ENCODE results near the gene MDH1B.
"Not testable (repeated sequence)": the region's sequence is repeated elsewhere in the genome, so short reads cannot be mapped to it uniquely, and the experiment has no call there.

Gene MDH1B

GRCh38 chr2:206765242-206766056, at the start of gene MDH1B, which contains the start of gene FASTKD2:
MDH1B (minus strand) TSS chr2:206765328; CDS start chr2:206765271, 57 bp downstream.
FASTKD2 (plus strand) TSS chr2:206765606; CDS start chr2:206766694, 1,088 bp downstream.
- DNase-seq (ENCODE audit: low read depth), result peak; percentile 81
- no peak for TF ChIP-seq CTCF (IDR thresholded peaks at IDR 0.05; ENCODE audit: control insufficient read depth, insufficient read depth, low read depth, low read length, missing control alignments)
- H3K4me3 ChIP-seq (ENCODE audit: control insufficient read depth, low read depth, low read length), result peak within 1 kb of the TSS; percentile 55

- DNase-seq (ENCODE audit: low read depth), result no peak
- TF ChIP-seq CTCF (IDR thresholded peaks at IDR 0.05; ENCODE audit: control insufficient read depth, insufficient read depth, low read depth, low read length, missing control alignments), result no peak
- H3K4me3 ChIP-seq (ENCODE audit: control insufficient read depth, low read depth, low read length), result no peak overlapping the region
These were observed 49.4 kb upstream of the MDH1B start for GRCh38 chr2:206814498-206814897.

GRCh38 chr2:206812471-206812870, 47.3 kb upstream of the MDH1B start:
- not testable (repeated sequence) for H3K4me3 ChIP-seq (ENCODE audit: control insufficient read depth, low read depth, low read length)

GRCh38 chr2:206807624-206808023, 42.5 kb upstream of the MDH1B start:
- not testable (repeated sequence) for DNase-seq (ENCODE audit: low read depth); H3K4me3 ChIP-seq (ENCODE audit: control insufficient read depth, low read depth, low read length)

More at GRCh38 chr2:206812471-206812870, 47.3 kb upstream of the MDH1B start:
- not testable (repeated sequence) for DNase-seq (ENCODE audit: low read depth)

GRCh38 chr2:206805887-206806607, 40.9 kb upstream of the MDH1B start:
- TF ChIP-seq CTCF (IDR thresholded peaks at IDR 0.05; ENCODE audit: control insufficient read depth, insufficient read depth, low read depth, low read length, missing control alignments), result no peak
- no peak overlapping the region for H3K4me3 ChIP-seq (ENCODE audit: control insufficient read depth, low read depth, low read length)
- DNase-seq (ENCODE audit: low read depth), result peak; percentile 18

- no peak overlapping the region for H3K4me3 ChIP-seq (ENCODE audit: control insufficient read depth, low read depth, low read length)
- no peak for DNase-seq (ENCODE audit: low read depth)
- TF ChIP-seq CTCF (IDR thresholded peaks at IDR 0.05; ENCODE audit: control insufficient read depth, insufficient read depth, low read depth, low read length, missing control alignments), result no peak
These were observed 39.2 kb upstream of the MDH1B start for GRCh38 chr2:206804326-206804725.

GRCh38 chr2:206802654-206803514, 37.8 kb upstream of the MDH1B start:
- H3K4me3 ChIP-seq (ENCODE audit: control insufficient read depth, low read depth, low read length), result no peak overlapping the region
- no peak for TF ChIP-seq CTCF (IDR thresholded peaks at IDR 0.05; ENCODE audit: control insufficient read depth, insufficient read depth, low read depth, low read length, missing control alignments)
- no peak for DNase-seq (ENCODE audit: low read depth)

All from AG09309 (cell line).